NT2/D1 (cell line): ENCODE results near the gene TBC1D22A.

Experiments
- YY1 ChIP-seq: IDR thresholded peaks from 2 replicates; pipeline ENCODE4 v1.6.1; 2011; ENCODE audit not compliant: insufficient read length, insufficient read depth
- ZNF274 ChIP-seq: IDR thresholded peaks from 2 replicates; pipeline ENCODE4 v1.6.1; 2011; ENCODE audit warnings: mild to moderate bottlenecking, low read depth, low read length

- no peak for TF ChIP-seq ZNF274
- TF ChIP-seq YY1, result no peak
These were observed 196.2 kb downstream of the TBC1D22A start for GRCh38 chr22:46958658-46959057.
